ENCODE measurements around the gene CNFN.
A peak's percentile ranks its signal among the peaks of the same experiment; 100 is the strongest.

Gene CNFN

GRCh38 chr19:42422901-42423461 lies 32.9 kb upstream of the CNFN start:
- H3K4me1 ChIP-seq (ENCODE audit: control insufficient read depth, low read depth, low read length): peaks cover 6% of the 10 kb centered on the region
- peak overlapping the region; percentile 6 for H3K9ac ChIP-seq (ENCODE audit: low read length)
- peak overlapping the region; percentile 72 for H3K4me3 ChIP-seq (ENCODE audit: low read length)
- no peak overlapping the region for H3K27ac ChIP-seq (ENCODE audit: low read length)
- no peaks in the 10 kb centered on the region for H3K9me3 ChIP-seq (ENCODE audit: control insufficient read depth, low read depth, low read length)
- no peaks in the 10 kb centered on the region for H3K36me3 ChIP-seq (ENCODE audit: control insufficient read depth, low read depth, low read length)
- peaks cover 62% of the 10 kb centered on the region for H3K27me3 ChIP-seq (ENCODE audit: control insufficient read depth, insufficient read depth, low read length)

- no peak overlapping the region for H3K27ac ChIP-seq (ENCODE audit: low read length)
- H3K9ac ChIP-seq (ENCODE audit: low read length): no peak overlapping the region
- peak overlapping the region; percentile 72 for H3K4me3 ChIP-seq (ENCODE audit: low read length)
- no peaks in the 10 kb centered on the region for H3K9me3 ChIP-seq (ENCODE audit: control insufficient read depth, low read depth, low read length)
- H3K4me1 ChIP-seq (ENCODE audit: control insufficient read depth, low read depth, low read length): peaks cover 6% of the 10 kb centered on the region
- H3K36me3 ChIP-seq (ENCODE audit: control insufficient read depth, low read depth, low read length): no peaks in the 10 kb centered on the region
- H3K27me3 ChIP-seq (ENCODE audit: control insufficient read depth, insufficient read depth, low read length): peaks cover 58% of the 10 kb centered on the region
These were observed 32.2 kb upstream of the CNFN start for GRCh38 chr19:42422092-42422900.

- peaks cover 51% of the 10 kb centered on the region for H3K27me3 ChIP-seq (ENCODE audit: control insufficient read depth, insufficient read depth, low read length)
- no peaks in the 10 kb centered on the region for H3K9me3 ChIP-seq (ENCODE audit: control insufficient read depth, low read depth, low read length)
- H3K36me3 ChIP-seq (ENCODE audit: control insufficient read depth, low read depth, low read length): no peaks in the 10 kb centered on the region
- peaks cover 6% of the 10 kb centered on the region for H3K4me1 ChIP-seq (ENCODE audit: control insufficient read depth, low read depth, low read length)
- no peak overlapping the region for H3K27ac ChIP-seq (ENCODE audit: low read length)
- no peak overlapping the region for H3K9ac ChIP-seq (ENCODE audit: low read length)
- no peak overlapping the region for H3K4me3 ChIP-seq (ENCODE audit: low read length)
These were observed 31.5 kb upstream of the CNFN start for GRCh38 chr19:42421591-42422031.

GRCh38 chr19:42421101-42421500 lies 31.0 kb upstream of the CNFN start:
- Histone ChIP-seq H3K27ac (ENCODE audit: low read length) (no peak overlapping the region), H3K27me3 (ENCODE audit: control insufficient read depth, insufficient read depth, low read length) (peaks cover 51% of the 10 kb centered on the region), H3K9ac (ENCODE audit: low read length) (no peak overlapping the region), H3K4me1 (ENCODE audit: control insufficient read depth, low read depth, low read length) (peaks cover 6% of the 10 kb centered on the region), H3K4me3 (ENCODE audit: low read length) (no peak overlapping the region), H3K9me3 (ENCODE audit: control insufficient read depth, low read depth, low read length) (no peaks in the 10 kb centered on the region), H3K36me3 (ENCODE audit: control insufficient read depth, low read depth, low read length) (no peaks in the 10 kb centered on the region)

- H3K27ac ChIP-seq (ENCODE audit: low read length): no peak overlapping the region
- H3K4me1 ChIP-seq (ENCODE audit: control insufficient read depth, low read depth, low read length): peaks cover 6% of the 10 kb centered on the region
- H3K9ac ChIP-seq (ENCODE audit: low read length): no peak overlapping the region
- no peak overlapping the region for H3K4me3 ChIP-seq (ENCODE audit: low read length)
- H3K36me3 ChIP-seq (ENCODE audit: control insufficient read depth, low read depth, low read length): no peaks in the 10 kb centered on the region
- no peaks in the 10 kb centered on the region for H3K9me3 ChIP-seq (ENCODE audit: control insufficient read depth, low read depth, low read length)
- H3K27me3 ChIP-seq (ENCODE audit: control insufficient read depth, insufficient read depth, low read length): peaks cover 48% of the 10 kb centered on the region
These were observed 30.0 kb upstream of the CNFN start for GRCh38 chr19:42420055-42420544.

- H3K4me3 ChIP-seq (ENCODE audit: low read length): no peak overlapping the region
- no peak overlapping the region for H3K9ac ChIP-seq (ENCODE audit: low read length)
- peaks cover 6% of the 10 kb centered on the region for H3K4me1 ChIP-seq (ENCODE audit: control insufficient read depth, low read depth, low read length)
- no peaks in the 10 kb centered on the region for H3K36me3 ChIP-seq (ENCODE audit: control insufficient read depth, low read depth, low read length)
- H3K27ac ChIP-seq (ENCODE audit: low read length): no peak overlapping the region
- H3K9me3 ChIP-seq (ENCODE audit: control insufficient read depth, low read depth, low read length): no peaks in the 10 kb centered on the region
- peaks cover 42% of the 10 kb centered on the region for H3K27me3 ChIP-seq (ENCODE audit: control insufficient read depth, insufficient read depth, low read length)
These were observed 29.2 kb upstream of the CNFN start for GRCh38 chr19:42419309-42419708.

GRCh38 chr19:42412661-42413076 lies 22.6 kb upstream of the CNFN start:
- Histone ChIP-seq H3K27me3 (ENCODE audit: control insufficient read depth, insufficient read depth, low read length) (peaks cover 39% of the 10 kb centered on the region), H3K9me3 (ENCODE audit: control insufficient read depth, low read depth, low read length) (no peaks in the 10 kb centered on the region), H3K4me1 (ENCODE audit: control insufficient read depth, low read depth, low read length) (no peaks in the 10 kb centered on the region), H3K36me3 (ENCODE audit: control insufficient read depth, low read depth, low read length) (no peaks in the 10 kb centered on the region), H3K9ac (ENCODE audit: low read length) (no peak overlapping the region), H3K4me3 (ENCODE audit: low read length) (no peak overlapping the region), H3K27ac (ENCODE audit: low read length) (no peak overlapping the region)

- Histone ChIP-seq H3K36me3 (ENCODE audit: control insufficient read depth, low read depth, low read length) (peaks cover 4% of the 10 kb centered on the region), H3K27ac (ENCODE audit: low read length) (no peak overlapping the region), H3K9me3 (ENCODE audit: control insufficient read depth, low read depth, low read length) (no peaks in the 10 kb centered on the region), H3K4me3 (ENCODE audit: low read length) (no peak overlapping the region), H3K27me3 (ENCODE audit: control insufficient read depth, insufficient read depth, low read length) (peaks cover 39% of the 10 kb centered on the region), H3K4me1 (ENCODE audit: control insufficient read depth, low read depth, low read length) (no peaks in the 10 kb centered on the region), H3K9ac (ENCODE audit: low read length) (no peak overlapping the region)
These were observed 22.1 kb upstream of the CNFN start for GRCh38 chr19:42412227-42412626.

- Histone ChIP-seq H3K27ac (ENCODE audit: low read length) (no peak overlapping the region), H3K9ac (ENCODE audit: low read length) (no peak overlapping the region), H3K27me3 (ENCODE audit: control insufficient read depth, insufficient read depth, low read length) (peaks cover 39% of the 10 kb centered on the region), H3K36me3 (ENCODE audit: control insufficient read depth, low read depth, low read length) (peaks cover 4% of the 10 kb centered on the region), H3K4me1 (ENCODE audit: control insufficient read depth, low read depth, low read length) (no peaks in the 10 kb centered on the region), H3K9me3 (ENCODE audit: control insufficient read depth, low read depth, low read length) (no peaks in the 10 kb centered on the region), H3K4me3 (ENCODE audit: low read length) (no peak overlapping the region)
These were observed 21.6 kb upstream of the CNFN start for GRCh38 chr19:42411581-42412178.

GRCh38 chr19:42410371-42410770 lies 20.3 kb upstream of the CNFN start:
- Histone ChIP-seq H3K4me3 (ENCODE audit: low read length) (no peak overlapping the region), H3K27ac (ENCODE audit: low read length) (no peak overlapping the region), H3K36me3 (ENCODE audit: control insufficient read depth, low read depth, low read length) (peaks cover 4% of the 10 kb centered on the region), H3K4me1 (ENCODE audit: control insufficient read depth, low read depth, low read length) (no peaks in the 10 kb centered on the region), H3K9ac (ENCODE audit: low read length) (no peak overlapping the region), H3K9me3 (ENCODE audit: control insufficient read depth, low read depth, low read length) (no peaks in the 10 kb centered on the region), H3K27me3 (ENCODE audit: control insufficient read depth, insufficient read depth, low read length) (peaks cover 28% of the 10 kb centered on the region)

GRCh38 chr19:42409477-42409876 lies 19.4 kb upstream of the CNFN start:
- no peak overlapping the region for H3K4me3 ChIP-seq (ENCODE audit: low read length)

More at GRCh38 chr19:42409477-42409876, 19.4 kb upstream of the CNFN start:
- Histone ChIP-seq H3K9ac (ENCODE audit: low read length) (no peak overlapping the region), H3K36me3 (ENCODE audit: control insufficient read depth, low read depth, low read length) (peaks cover 4% of the 10 kb centered on the region), H3K9me3 (ENCODE audit: control insufficient read depth, low read depth, low read length) (no peaks in the 10 kb centered on the region), H3K4me1 (ENCODE audit: control insufficient read depth, low read depth, low read length) (no peaks in the 10 kb centered on the region), H3K27ac (ENCODE audit: low read length) (no peak overlapping the region), H3K27me3 (ENCODE audit: control insufficient read depth, insufficient read depth, low read length) (peaks cover 27% of the 10 kb centered on the region)
